ENCODE results near the gene EFNA5.

- no peak for TF ChIP-seq EZH2phosphoT487 (IDR thresholded peaks at IDR 0.05; ENCODE audit: low read depth, severe bottlenecking, unreplicated experiment)
- TF ChIP-seq, protein P1, sequence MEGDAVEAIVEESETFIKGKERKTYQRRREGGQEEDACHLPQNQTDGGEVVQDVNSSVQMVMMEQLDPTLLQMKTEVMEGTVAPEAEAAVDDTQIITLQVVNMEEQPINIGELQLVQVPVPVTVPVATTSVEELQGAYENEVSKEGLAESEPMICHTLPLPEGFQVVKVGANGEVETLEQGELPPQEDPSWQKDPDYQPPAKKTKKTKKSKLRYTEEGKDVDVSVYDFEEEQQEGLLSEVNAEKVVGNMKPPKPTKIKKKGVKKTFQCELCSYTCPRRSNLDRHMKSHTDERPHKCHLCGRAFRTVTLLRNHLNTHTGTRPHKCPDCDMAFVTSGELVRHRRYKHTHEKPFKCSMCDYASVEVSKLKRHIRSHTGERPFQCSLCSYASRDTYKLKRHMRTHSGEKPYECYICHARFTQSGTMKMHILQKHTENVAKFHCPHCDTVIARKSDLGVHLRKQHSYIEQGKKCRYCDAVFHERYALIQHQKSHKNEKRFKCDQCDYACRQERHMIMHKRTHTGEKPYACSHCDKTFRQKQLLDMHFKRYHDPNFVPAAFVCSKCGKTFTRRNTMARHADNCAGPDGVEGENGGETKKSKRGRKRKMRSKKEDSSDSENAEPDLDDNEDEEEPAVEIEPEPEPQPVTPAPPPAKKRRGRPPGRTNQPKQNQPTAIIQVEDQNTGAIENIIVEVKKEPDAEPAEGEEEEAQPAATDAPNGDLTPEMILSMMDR (IDR thresholded peaks at IDR 0.05; ENCODE audit: poor library complexity), result no peak
- no peak for TF ChIP-seq EZH2 (IDR thresholded peaks at IDR 0.05; ENCODE audit: borderline replicate concordance)
Observed at GRCh38 chr5:107470295-107470582, 200.5 kb downstream of the EFNA5 start.
